H9 (cell line): Measurements from ENCODE around the gene AFF1. TPM values are rescaled to one million over a fixed set of nuclear protein-coding genes. Genes with fewer than 3 reads are reported as not detected.

Experiments
- DNase-seq: peaks from one replicate; pipeline ENCODE4 v3.0.0-alpha.2; 2017
- H2AFZ ChIP-seq: one replicate; pipeline ENCODE4 v1.6.1; 2013; ENCODE audit warnings: mild to moderate bottlenecking, low read length, control low read depth, moderate library complexity
- H2AK5ac ChIP-seq: 2 replicates; pipeline ENCODE4 v1.6.1; 2013; ENCODE audit warnings: low read length, control low read depth, mixed read lengths; ENCODE audit not compliant: insufficient read length
- H2BK120ac ChIP-seq: one replicate; pipeline ENCODE4 v1.6.1; 2013; ENCODE audit warnings: low read depth, mild to moderate bottlenecking, low read length, control low read depth, inconsistent platforms; ENCODE audit not compliant: poor library complexity, severe bottlenecking
- H2BK12ac ChIP-seq: 2 replicates; pipeline ENCODE4 v1.6.1; 2013; ENCODE audit warnings: low read length, control low read depth, mixed read lengths, low read depth; ENCODE audit not compliant: insufficient read length
- H2BK15ac ChIP-seq: 2 replicates; pipeline ENCODE4 v1.6.1; 2013; ENCODE audit warnings: low read depth, low read length, control low read depth
- H2BK20ac ChIP-seq: one replicate; pipeline ENCODE4 v1.6.1; 2013; ENCODE audit warnings: low read depth, mild to moderate bottlenecking, low read length, control low read depth, inconsistent platforms; ENCODE audit not compliant: poor library complexity, severe bottlenecking
- H2BK5ac ChIP-seq: 2 replicates; pipeline ENCODE4 v1.6.1; 2013; ENCODE audit warnings: low read length, control low read depth, mixed read lengths; ENCODE audit not compliant: insufficient read length
- H3K14ac ChIP-seq: 2 replicates; pipeline ENCODE4 v1.6.1; 2013; ENCODE audit warnings: low read length, control low read depth; ENCODE audit not compliant: insufficient read depth
- H3K18ac ChIP-seq: 2 replicates; pipeline ENCODE4 v1.6.1; 2013; ENCODE audit warnings: low read depth, mild to moderate bottlenecking, mixed read lengths, low read length, control low read depth; ENCODE audit not compliant: insufficient read length
- H3K23ac ChIP-seq: 2 replicates; pipeline ENCODE4 v1.6.1; 2013; ENCODE audit warnings: low read length, control low read depth, mixed read lengths, low read depth; ENCODE audit not compliant: insufficient read length
- H3K23me2 ChIP-seq: 2 replicates; pipeline ENCODE4 v1.6.1; 2013; ENCODE audit warnings: low read depth, mild to moderate bottlenecking, mixed read lengths, low read length, control low read depth; ENCODE audit not compliant: insufficient read length, poor library complexity, severe bottlenecking
- H3K27ac ChIP-seq: 2 replicates; pipeline ENCODE4 v1.5.1; 2013; ENCODE audit warnings: low read length, control low read depth, mixed read lengths, low read depth; ENCODE audit not compliant: insufficient read length
- H3K27me3 ChIP-seq: 2 replicates; pipeline ENCODE4 v1.6.1; 2013; ENCODE audit warnings: low read length, control low read depth, inconsistent platforms; ENCODE audit not compliant: insufficient read depth
- H3K4ac ChIP-seq: 2 replicates; pipeline ENCODE4 v1.6.1; 2013; ENCODE audit warnings: low read depth, mild to moderate bottlenecking, control low read depth, inconsistent platforms, low read length, moderate library complexity
- H3K4me1 ChIP-seq: 2 replicates; pipeline ENCODE4 v1.6.1; 2013; ENCODE audit warnings: low read length, control low read depth, inconsistent platforms; ENCODE audit not compliant: insufficient read depth
- H3K4me2 ChIP-seq: 2 replicates; pipeline ENCODE4 v1.6.1; 2013; ENCODE audit warnings: low read length, control low read depth, mixed read lengths; ENCODE audit not compliant: insufficient read length, insufficient read depth
- H3K56ac ChIP-seq: 2 replicates; pipeline ENCODE4 v1.6.1; 2013; ENCODE audit warnings: low read depth, mild to moderate bottlenecking, mixed read lengths, low read length, control low read depth; ENCODE audit not compliant: insufficient read length
- H3K79me1 ChIP-seq: 2 replicates; pipeline ENCODE4 v1.6.1; 2013; ENCODE audit warnings: low read depth, mild to moderate bottlenecking, moderate library complexity, low read length, control low read depth, inconsistent platforms; ENCODE audit not compliant: insufficient read depth, poor library complexity, severe bottlenecking
- H3K79me2 ChIP-seq: 2 replicates; pipeline ENCODE4 v1.6.1; 2013; ENCODE audit warnings: low read length, control low read depth, inconsistent platforms; ENCODE audit not compliant: insufficient read depth
- H3K9ac ChIP-seq: 2 replicates; pipeline ENCODE4 v1.6.1; 2013; ENCODE audit warnings: low read length, control low read depth, mixed read lengths; ENCODE audit not compliant: insufficient read length; ENCODE audit errors: extremely low read depth
- H3K9me3 ChIP-seq: one replicate; pipeline ENCODE4 v1.6.1; 2013; ENCODE audit warnings: low read depth, low read length, inconsistent platforms; ENCODE audit not compliant: control insufficient read depth
- H3T11ph ChIP-seq: one replicate; pipeline ENCODE4 v1.6.1; 2013; ENCODE audit warnings: mild to moderate bottlenecking, low read length, control low read depth, inconsistent platforms
- H4K20me1 ChIP-seq: one replicate; pipeline ENCODE4 v1.6.1; 2013; ENCODE audit not compliant: control insufficient read depth, insufficient read length, insufficient read depth
- H4K5ac ChIP-seq: 2 replicates; pipeline ENCODE4 v1.6.1; 2013; ENCODE audit warnings: low read depth, mild to moderate bottlenecking, mixed read lengths, low read length, control low read depth; ENCODE audit not compliant: insufficient read length
- H4K8ac ChIP-seq: replicated peaks from 2 replicates; pipeline ENCODE4 v1.6.1; 2013; ENCODE audit warnings: low read length, control low read depth, mixed read lengths, low read depth; ENCODE audit not compliant: insufficient read length
- H4K91ac ChIP-seq: 2 replicates; pipeline ENCODE4 v1.6.1; 2013; ENCODE audit warnings: low read depth, mild to moderate bottlenecking, moderate library complexity, mixed read lengths, low read length, control low read depth; ENCODE audit not compliant: insufficient read length
- H3K27ac Mint-ChIP-seq, 3 experiments: 2 replicates in 2 of 3; 3 replicates in 1 of 3; pipeline ENCODE4 v1.8.0; 2020 to 2021; ENCODE audit warnings: mixed read lengths in 3 of 3, mild to moderate bottlenecking in 1 of 3, moderate library complexity in 1 of 3
- H3K27me3 Mint-ChIP-seq: 2 replicates; pipeline ENCODE4 v1.8.0; 2021; ENCODE audit warnings: low read depth, mild to moderate bottlenecking, moderate library complexity, mixed read lengths
- H3K36me3 Mint-ChIP-seq, 3 experiments: 2 replicates in 2 of 3; 3 replicates in 1 of 3; pipeline ENCODE4 v1.8.0; 2020 to 2021; ENCODE audit warnings: low read depth in 3 of 3, mixed read lengths in 3 of 3; ENCODE audit not compliant: insufficient read depth in 1 of 3
- H3K4me1 Mint-ChIP-seq, 2 experiments: 2 replicates each; pipeline ENCODE4 v1.8.0; 2020; ENCODE audit warnings: mixed read lengths in 2 of 2
- H3K4me3 Mint-ChIP-seq, 2 experiments: 2 replicates in 1 of 2; 3 replicates in 1 of 2; pipeline ENCODE4 v1.8.0; 2020 to 2021; ENCODE audit warnings: mild to moderate bottlenecking in 2 of 2, mixed read lengths in 2 of 2, moderate library complexity in 1 of 2
- H3K9me3 Mint-ChIP-seq, 2 experiments: 2 replicates in 1 of 2; 3 replicates in 1 of 2; pipeline ENCODE4 v1.8.0; 2020; ENCODE audit warnings: mild to moderate bottlenecking in 2 of 2, mixed read lengths in 2 of 2, moderate library complexity in 1 of 2
- CTCF ChIP-seq: fragments of 200-600 bp; sonication (generic); conservative IDR thresholded peaks from 3 replicates; pipeline ENCODE4 v1.8.0; 2021; ENCODE audit warnings: antibody characterized with exemption, mild to moderate bottlenecking
- WGBS: extraction: QIAGEN DNeasy Blood & Tissue Kit; methylation state at CpG from one replicate; pipeline ENCODE4 v1.1.7; 2013; ENCODE audit warnings: missing lambda C conversion rate, low lambda C conversion rate, mixed read lengths; ENCODE audit not compliant: insufficient read length; ENCODE audit errors: extremely low coverage; 5-methylcytosine and 5-hydroxymethylcytosine counted together
- total RNA-seq: library from RNA; stranded (reverse); gene quantifications from 2 replicates; pipeline ENCODE4 v1.2.1, GENCODE V29; 2021

Gene AFF1
- total RNA-seq, 1 experiment from 2014 or later = 74.5 TPM

- H2BK15ac ChIP-seq = no peak overlapping the region
- H4K91ac ChIP-seq = no peak overlapping the region
- no peak overlapping the region for H2AK5ac ChIP-seq
- peak overlapping the region in 2 of 3 experiments; percentile 11 to 77; a peak in 4 of 7 replicates for H3K27ac Mint-ChIP-seq
- no peak overlapping the region for H3K23ac ChIP-seq
- no peaks in the 10 kb centered on the region for H3K27me3 ChIP-seq
- no peak overlapping the region for H3K4me2 ChIP-seq
- H3K36me3 Mint-ChIP-seq = peaks cover 10 to 37% (median 25%) of the 10 kb centered on the region in 3 experiments
- no peak overlapping the region for H3T11ph ChIP-seq
- no peak overlapping the region for H2BK120ac ChIP-seq
- H3K9ac ChIP-seq = no peak overlapping the region
- no peak overlapping the region for H3K56ac ChIP-seq
- H3K79me1 ChIP-seq = peaks cover 5% of the 10 kb centered on the region
- no peaks in the 10 kb centered on the region for H4K20me1 ChIP-seq
- H3K4me1 Mint-ChIP-seq = peaks cover 30 to 33% of the 10 kb centered on the region in 2 experiments
- DNase-seq = no peak
- no peak overlapping the region for H2BK12ac ChIP-seq
- H3K27ac ChIP-seq = no peak overlapping the region
- no peak overlapping the region for H4K8ac ChIP-seq
- peaks cover 10% of the 10 kb centered on the region; the same call in 1 of the 2 replicates for H3K79me2 ChIP-seq
- no peak overlapping the region for H4K5ac ChIP-seq
- H2AFZ ChIP-seq = no peak overlapping the region
- no peaks in the 10 kb centered on the region for H3K23me2 ChIP-seq
- H3K4me1 ChIP-seq = peaks cover 14% of the 10 kb centered on the region
- no peak overlapping the region for H2BK5ac ChIP-seq
- peak overlapping the region in 1 of 2 experiments; percentile 15; a peak in 1 of 5 replicates for H3K4me3 Mint-ChIP-seq
- no peaks in the 10 kb centered on the region for H3K9me3 ChIP-seq
- H3K27me3 Mint-ChIP-seq = no peaks in the 10 kb centered on the region; the same call in 1 of the 2 replicates
- no peak overlapping the region for H3K14ac ChIP-seq
- no CpG with 5 or more reads among the region's 11 CpGs for WGBS
- H3K4ac ChIP-seq = no peak overlapping the region
- no peak overlapping the region for H3K18ac ChIP-seq
- no peak overlapping the region for H2BK20ac ChIP-seq
- TF ChIP-seq CTCF = no peak
- H3K9me3 Mint-ChIP-seq = no peaks in the 10 kb centered on the region
Observed at GRCh38 chr4:87047281-87047798, 112.5 kb downstream of the AFF1 start.
